ENCODE results near the gene AP1S1.
"Not testable (repeated sequence)": the region's sequence is repeated elsewhere in the genome, so short reads cannot be mapped to it uniquely, and the experiment has no call there.

AP1S1 gene

DNA sequence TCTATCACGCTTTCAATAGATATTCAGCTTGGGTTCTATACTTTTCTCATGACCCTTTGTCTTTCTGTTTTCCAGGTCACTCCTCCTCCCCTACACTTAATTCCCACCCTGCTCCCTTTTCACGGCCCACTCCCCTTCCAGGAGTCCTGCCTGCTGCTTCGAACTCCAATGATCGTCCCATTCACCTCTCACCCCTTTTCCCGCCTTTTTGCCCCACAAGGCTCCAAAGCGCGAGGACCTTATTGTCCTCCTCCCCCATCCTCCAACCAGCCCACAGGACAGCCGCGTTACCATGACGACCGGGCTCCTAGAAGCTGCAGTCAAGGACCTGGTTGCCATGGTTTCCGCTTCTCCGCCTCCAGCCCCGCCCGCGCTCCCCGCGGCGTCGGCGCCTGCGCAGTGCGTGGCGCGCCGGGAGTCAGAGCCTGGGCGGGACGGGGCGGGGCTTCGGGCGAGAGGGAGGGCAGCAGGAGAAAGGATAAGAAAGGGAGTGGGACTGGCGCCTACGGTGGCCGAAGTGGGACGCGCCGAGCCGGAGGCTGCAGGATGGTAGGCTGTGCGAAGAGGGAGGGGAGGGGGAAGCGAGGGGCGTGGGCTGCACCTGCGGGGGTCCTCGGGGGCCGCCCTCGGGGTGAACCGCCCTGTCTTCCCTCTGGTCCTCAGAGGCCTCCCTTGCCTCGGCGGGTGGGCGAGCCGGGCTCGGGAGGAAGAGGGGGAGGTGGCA is at the start of gene AP1S1:
AP1S1 (plus strand) TSS at position 508 of the 724 bp plus-strand sequence; CDS start at position 547, 39 bp downstream.
- H3K79me2 ChIP-seq (ENCODE audit: control insufficient read depth, low read length), result peaks cover 20% of the 10 kb centered on the region
- peaks cover 20% of the 10 kb centered on the region for H3F3A ChIP-seq (ENCODE audit: control insufficient read depth, insufficient read depth)
- H3K4me2 ChIP-seq (ENCODE audit: low read length), result peak within 1 kb of the TSS; percentile 96
- peak within 1 kb of the TSS; percentile 51 for H3K27ac ChIP-seq (ENCODE audit: low read depth, low read length)
- no peak for TF ChIP-seq EZH2phosphoT487 (IDR thresholded peaks at IDR 0.05; ENCODE audit: borderline replicate concordance, low read length)
- TF ChIP-seq, protein P1, sequence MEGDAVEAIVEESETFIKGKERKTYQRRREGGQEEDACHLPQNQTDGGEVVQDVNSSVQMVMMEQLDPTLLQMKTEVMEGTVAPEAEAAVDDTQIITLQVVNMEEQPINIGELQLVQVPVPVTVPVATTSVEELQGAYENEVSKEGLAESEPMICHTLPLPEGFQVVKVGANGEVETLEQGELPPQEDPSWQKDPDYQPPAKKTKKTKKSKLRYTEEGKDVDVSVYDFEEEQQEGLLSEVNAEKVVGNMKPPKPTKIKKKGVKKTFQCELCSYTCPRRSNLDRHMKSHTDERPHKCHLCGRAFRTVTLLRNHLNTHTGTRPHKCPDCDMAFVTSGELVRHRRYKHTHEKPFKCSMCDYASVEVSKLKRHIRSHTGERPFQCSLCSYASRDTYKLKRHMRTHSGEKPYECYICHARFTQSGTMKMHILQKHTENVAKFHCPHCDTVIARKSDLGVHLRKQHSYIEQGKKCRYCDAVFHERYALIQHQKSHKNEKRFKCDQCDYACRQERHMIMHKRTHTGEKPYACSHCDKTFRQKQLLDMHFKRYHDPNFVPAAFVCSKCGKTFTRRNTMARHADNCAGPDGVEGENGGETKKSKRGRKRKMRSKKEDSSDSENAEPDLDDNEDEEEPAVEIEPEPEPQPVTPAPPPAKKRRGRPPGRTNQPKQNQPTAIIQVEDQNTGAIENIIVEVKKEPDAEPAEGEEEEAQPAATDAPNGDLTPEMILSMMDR (IDR thresholded peaks at IDR 0.05; ENCODE audit: low read depth, low read length, poor library complexity, severe bottlenecking), result no peak
- no peaks in the 10 kb centered on the region for H3K9me3 ChIP-seq (ENCODE audit: control insufficient read depth, insufficient read depth, low read length)
- H3K9me2 ChIP-seq (replicated peaks; ENCODE audit: control insufficient read depth, low read length), result no peaks in the 10 kb centered on the region
- H3K4me3 ChIP-seq (ENCODE audit: low read length), result peak within 1 kb of the TSS; percentile 83
- H4K20me1 ChIP-seq (ENCODE audit: control insufficient read depth, insufficient read depth, low read depth, low read length), result no peaks in the 10 kb centered on the region
- peaks cover 18% of the 10 kb centered on the region for H3K27me3 ChIP-seq (ENCODE audit: control insufficient read depth, low read length)
- H3K4me1 ChIP-seq (ENCODE audit: control insufficient read depth, low read length), result peaks cover 20% of the 10 kb centered on the region
- peaks cover 30% of the 10 kb centered on the region for H3K36me3 ChIP-seq (ENCODE audit: control insufficient read depth, low read length)

DNA sequence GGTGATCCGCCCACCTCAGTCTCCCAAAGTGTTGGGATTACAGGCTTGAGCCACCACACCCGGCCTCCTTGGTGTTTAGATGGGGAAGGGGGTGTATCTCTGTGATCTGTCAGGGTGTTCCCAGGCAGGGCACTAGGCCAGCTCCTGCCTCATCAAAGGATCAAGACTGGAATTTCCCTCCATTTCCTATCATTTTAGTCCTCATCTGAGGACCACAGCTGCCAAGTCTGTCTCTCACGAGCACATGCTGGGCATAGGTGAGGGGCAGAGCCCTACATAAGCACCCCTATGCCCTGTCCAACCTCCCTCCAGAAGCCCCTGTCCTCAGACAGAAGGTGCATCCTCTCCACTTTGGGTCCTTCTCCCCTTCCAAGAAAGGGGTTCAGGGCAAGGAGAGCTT is 49.5 kb upstream of the AP1S1 start:
- no peaks in the 10 kb centered on the region for H3K36me3 ChIP-seq (ENCODE audit: control insufficient read depth, low read length)
- no peaks in the 10 kb centered on the region for H3K9me2 ChIP-seq (replicated peaks; ENCODE audit: control insufficient read depth, low read length)
- no peak overlapping the region for H3K4me2 ChIP-seq (ENCODE audit: low read length)
- H3K27ac ChIP-seq (ENCODE audit: low read depth, low read length), result no peak overlapping the region
- H3K4me1 ChIP-seq (ENCODE audit: control insufficient read depth, low read length), result peaks cover 5% of the 10 kb centered on the region; the same call in 1 of the 2 replicates
- H4K20me1 ChIP-seq (ENCODE audit: control insufficient read depth, insufficient read depth, low read depth, low read length), result no peaks in the 10 kb centered on the region
- no peak overlapping the region for H3K4me3 ChIP-seq (ENCODE audit: low read length)
- H3K79me2 ChIP-seq (ENCODE audit: control insufficient read depth, low read length), result no peaks in the 10 kb centered on the region
- no peaks in the 10 kb centered on the region for H3F3A ChIP-seq (ENCODE audit: control insufficient read depth, insufficient read depth)
- H3K27me3 ChIP-seq (ENCODE audit: control insufficient read depth, low read length), result peaks cover 47% of the 10 kb centered on the region
- H3K9me3 ChIP-seq (ENCODE audit: control insufficient read depth, insufficient read depth, low read length), result no peaks in the 10 kb centered on the region
- TF ChIP-seq EZH2phosphoT487 (IDR thresholded peaks at IDR 0.05; ENCODE audit: borderline replicate concordance, low read length), result no peak
- TF ChIP-seq, protein P1 (IDR thresholded peaks at IDR 0.05; ENCODE audit: low read depth, low read length, poor library complexity, severe bottlenecking), result no peak

- H3K4me3 ChIP-seq (ENCODE audit: low read length); H3K36me3 ChIP-seq (ENCODE audit: control insufficient read depth, low read length); H3K9me2 ChIP-seq (replicated peaks; ENCODE audit: control insufficient read depth, low read length); H3K4me2 ChIP-seq (ENCODE audit: low read length); H3K27ac ChIP-seq (ENCODE audit: low read depth, low read length); H3F3A ChIP-seq (ENCODE audit: control insufficient read depth, insufficient read depth); H3K79me2 ChIP-seq (ENCODE audit: control insufficient read depth, low read length); H3K9me3 ChIP-seq (ENCODE audit: control insufficient read depth, insufficient read depth, low read length); H4K20me1 ChIP-seq (ENCODE audit: control insufficient read depth, insufficient read depth, low read depth, low read length); H3K4me1 ChIP-seq (ENCODE audit: control insufficient read depth, low read length): not testable (repeated sequence)
- H3K27me3 ChIP-seq (ENCODE audit: control insufficient read depth, low read length), result peaks cover 44% of the 10 kb centered on the region
Measured at GRCh38 chr7:101105248-101105647, 49.0 kb upstream of the AP1S1 start.

DNA sequence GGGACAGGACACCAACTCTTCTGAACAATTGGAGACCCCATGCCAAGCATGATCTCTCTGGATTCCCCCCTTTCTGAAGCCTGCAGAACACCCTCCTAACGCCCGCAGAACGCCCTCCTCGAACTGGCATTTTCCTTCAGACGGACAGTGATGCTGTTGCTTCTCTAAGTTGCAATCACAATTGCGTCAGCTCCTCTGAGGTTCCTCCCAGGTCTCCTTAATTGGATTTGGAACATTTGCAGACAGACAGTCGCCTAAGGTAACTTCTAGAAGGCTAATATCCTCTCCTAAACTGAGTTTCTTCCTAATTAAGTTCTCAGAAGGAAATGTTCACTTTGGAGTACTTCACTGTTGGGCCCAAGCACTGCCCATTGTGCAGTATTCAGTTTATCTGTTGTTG is 47.9 kb upstream of the AP1S1 start:
- no peaks in the 10 kb centered on the region for H3K36me3 ChIP-seq (ENCODE audit: control insufficient read depth, low read length)
- H3K4me3 ChIP-seq (ENCODE audit: low read length), result no peak overlapping the region
- no peaks in the 10 kb centered on the region for H3K9me3 ChIP-seq (ENCODE audit: control insufficient read depth, insufficient read depth, low read length)
- H3K79me2 ChIP-seq (ENCODE audit: control insufficient read depth, low read length), result no peaks in the 10 kb centered on the region
- H3K27ac ChIP-seq (ENCODE audit: low read depth, low read length), result no peak overlapping the region
- H3K4me2 ChIP-seq (ENCODE audit: low read length), result no peak overlapping the region
- no peak for TF ChIP-seq EZH2phosphoT487 (IDR thresholded peaks at IDR 0.05; ENCODE audit: borderline replicate concordance, low read length)
- TF ChIP-seq, protein P1 (IDR thresholded peaks at IDR 0.05; ENCODE audit: low read depth, low read length, poor library complexity, severe bottlenecking), result no peak
- H3K9me2 ChIP-seq (replicated peaks; ENCODE audit: control insufficient read depth, low read length), result no peaks in the 10 kb centered on the region
- H3F3A ChIP-seq (ENCODE audit: control insufficient read depth, insufficient read depth), result no peaks in the 10 kb centered on the region
- H3K27me3 ChIP-seq (ENCODE audit: control insufficient read depth, low read length), result peaks cover 40% of the 10 kb centered on the region
- no peaks in the 10 kb centered on the region for H4K20me1 ChIP-seq (ENCODE audit: control insufficient read depth, insufficient read depth, low read depth, low read length)
- peaks cover 5% of the 10 kb centered on the region; the same call in 1 of the 2 replicates for H3K4me1 ChIP-seq (ENCODE audit: control insufficient read depth, low read length)

All from DOHH2 (cell line).